NB4 (cell line): Measurements from ENCODE around the gene MAGI1.

ENCODE experiments used
- DNase-seq: peaks from one replicate; pipeline ENCODE4 v3.0.0; 2010; ENCODE audit warnings: low read depth
- H3K4me3 ChIP-seq: one replicate; pipeline ENCODE4 v1.5.1; 2011; ENCODE audit warnings: mild to moderate bottlenecking, low read depth, low read length, moderate library complexity
- CTCF ChIP-seq: IDR thresholded peaks from one replicate; pipeline ENCODE4 v1.5.1; 2012; ENCODE audit warnings: low read depth, low read length
- MAX ChIP-seq: IDR thresholded peaks from 2 replicates; pipeline ENCODE4 v1.6.1; 2011; ENCODE audit warnings: low read depth, low read length
- MYC ChIP-seq: IDR thresholded peaks from 2 replicates; pipeline ENCODE4 v1.6.1; 2011; ENCODE audit warnings: low read depth, low read length
- POLR2A ChIP-seq: IDR thresholded peaks from 2 replicates; pipeline ENCODE4 v1.6.1; 2011; ENCODE audit warnings: mild to moderate bottlenecking; ENCODE audit not compliant: insufficient read length; ENCODE audit errors: extremely low read depth

The MAGI1 gene

GRCh38 chr3:65665915-65666314 is 372.8 kb downstream of the MAGI1 start:
- TF ChIP-seq CTCF (no peak), POLR2A (no peak), MAX (no peak), MYC (no peak)
- no peak overlapping the region for H3K4me3 ChIP-seq
- no peak for DNase-seq

GRCh38 chr3:65664931-65665330 is 373.8 kb downstream of the MAGI1 start:
- TF ChIP-seq POLR2A (no peak), MAX (no peak), MYC (no peak), CTCF (no peak)
- DNase-seq, result no peak
- H3K4me3 ChIP-seq, result no peak overlapping the region

- no peak for TF ChIP-seq MAX
- no peak overlapping the region for H3K4me3 ChIP-seq
- no peak for DNase-seq
These were observed 374.3 kb downstream of the MAGI1 start for GRCh38 chr3:65664446-65664845.

- DNase-seq, result no peak
- no peak for TF ChIP-seq MAX
- TF ChIP-seq CTCF, result no peak
- H3K4me3 ChIP-seq, result no peak overlapping the region
These were observed 376.6 kb downstream of the MAGI1 start for GRCh38 chr3:65662095-65662494.

- no peak overlapping the region for H3K4me3 ChIP-seq
- no peak for DNase-seq
- TF ChIP-seq MAX, result no peak
- no peak for TF ChIP-seq CTCF
- TF ChIP-seq MYC, result no peak
- TF ChIP-seq POLR2A, result no peak
These were observed 378.6 kb downstream of the MAGI1 start for GRCh38 chr3:65660000-65660598.

- no peak overlapping the region for H3K4me3 ChIP-seq
- TF ChIP-seq MAX (no peak), CTCF (no peak), MYC (no peak), POLR2A (no peak)
- no peak for DNase-seq
These were observed 379.3 kb downstream of the MAGI1 start for GRCh38 chr3:65659396-65659795.
